ENCODE results near the gene GTF3C5.
A peak's percentile ranks its signal among the peaks of the same experiment; 100 is the strongest.

GTF3C5 gene

GRCh38 chr9:133103183-133103986, 72.6 kb downstream of the GTF3C5 start:
- peak; percentile 82 for TF ChIP-seq CTCF (IDR thresholded peaks at IDR 0.05; ENCODE audit: low read depth, low read length)
- no peak for TF ChIP-seq POLR2A (IDR thresholded peaks at IDR 0.05; ENCODE audit: extremely low read depth, insufficient read length)
- TF ChIP-seq MAX (IDR thresholded peaks at IDR 0.05; ENCODE audit: low read depth, low read length), result peak; percentile 44; the same call in 1 of the 2 replicates
- H3K4me3 ChIP-seq (ENCODE audit: low read depth, low read length), result no peak overlapping the region
- peak; percentile 46 for DNase-seq (ENCODE audit: low read depth)

GRCh38 chr9:133103987-133104505, 73.2 kb downstream of the GTF3C5 start:
- DNase-seq (ENCODE audit: low read depth), result no peak

GRCh38 chr9:133104718-133105460, 74.1 kb downstream of the GTF3C5 start:
- no peak overlapping the region for H3K4me3 ChIP-seq (ENCODE audit: low read depth, low read length)
- TF ChIP-seq POLR2A (IDR thresholded peaks at IDR 0.05; ENCODE audit: extremely low read depth, insufficient read length) (no peak), MAX (IDR thresholded peaks at IDR 0.05; ENCODE audit: low read depth, low read length) (no peak), MYC (IDR thresholded peaks at IDR 0.05; ENCODE audit: low read depth, low read length) (no peak), CTCF (IDR thresholded peaks at IDR 0.05; ENCODE audit: low read depth, low read length) (no peak)
- DNase-seq (ENCODE audit: low read depth), result no peak

More at GRCh38 chr9:133103987-133104505, 73.2 kb downstream of the GTF3C5 start:
- H3K4me3 ChIP-seq (ENCODE audit: low read depth, low read length), result no peak overlapping the region
- no peak for TF ChIP-seq MAX (IDR thresholded peaks at IDR 0.05; ENCODE audit: low read depth, low read length)
- no peak for TF ChIP-seq CTCF (IDR thresholded peaks at IDR 0.05; ENCODE audit: low read depth, low read length)
- no peak for TF ChIP-seq MYC (IDR thresholded peaks at IDR 0.05; ENCODE audit: low read depth, low read length)
- TF ChIP-seq POLR2A (IDR thresholded peaks at IDR 0.05; ENCODE audit: extremely low read depth, insufficient read length), result no peak

DNA sequence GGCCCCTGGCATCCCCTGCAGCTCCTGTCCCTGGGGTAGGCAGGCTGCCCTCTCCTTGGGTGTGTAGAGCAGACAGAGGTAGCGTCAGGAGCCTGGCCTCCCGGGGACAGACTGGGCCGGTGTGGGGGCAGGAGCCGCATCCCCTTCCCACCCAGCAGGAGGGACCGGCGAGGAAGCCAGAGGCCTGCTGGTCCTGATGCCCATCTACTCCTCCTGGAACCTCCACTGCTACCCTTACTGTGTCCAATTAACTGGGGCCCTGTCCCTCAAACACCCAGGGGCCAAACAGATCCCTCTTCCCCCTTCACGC, 74.6 kb downstream of the GTF3C5 start:
- no peak for DNase-seq (ENCODE audit: low read depth)
- H3K4me3 ChIP-seq (ENCODE audit: low read depth, low read length), result no peak overlapping the region
- no peak for TF ChIP-seq MAX (IDR thresholded peaks at IDR 0.05; ENCODE audit: low read depth, low read length)
- no peak for TF ChIP-seq POLR2A (IDR thresholded peaks at IDR 0.05; ENCODE audit: extremely low read depth, insufficient read length)
- TF ChIP-seq CTCF (IDR thresholded peaks at IDR 0.05; ENCODE audit: low read depth, low read length), result no peak
- no peak for TF ChIP-seq MYC (IDR thresholded peaks at IDR 0.05; ENCODE audit: low read depth, low read length)

- no peak for DNase-seq (ENCODE audit: low read depth)
- H3K4me3 ChIP-seq (ENCODE audit: low read depth, low read length), result no peak overlapping the region
- TF ChIP-seq CTCF (IDR thresholded peaks at IDR 0.05; ENCODE audit: low read depth, low read length) (no peak), MYC (IDR thresholded peaks at IDR 0.05; ENCODE audit: low read depth, low read length) (no peak), MAX (IDR thresholded peaks at IDR 0.05; ENCODE audit: low read depth, low read length) (no peak), POLR2A (IDR thresholded peaks at IDR 0.05; ENCODE audit: extremely low read depth, insufficient read length) (no peak)
These were observed 75.9 kb downstream of the GTF3C5 start for GRCh38 chr9:133106511-133107244.
